ENCODE measurements around the gene DMWD.
A peak's percentile ranks its signal among the peaks of the same experiment; 100 is the strongest.

Gene DMWD, protein sequence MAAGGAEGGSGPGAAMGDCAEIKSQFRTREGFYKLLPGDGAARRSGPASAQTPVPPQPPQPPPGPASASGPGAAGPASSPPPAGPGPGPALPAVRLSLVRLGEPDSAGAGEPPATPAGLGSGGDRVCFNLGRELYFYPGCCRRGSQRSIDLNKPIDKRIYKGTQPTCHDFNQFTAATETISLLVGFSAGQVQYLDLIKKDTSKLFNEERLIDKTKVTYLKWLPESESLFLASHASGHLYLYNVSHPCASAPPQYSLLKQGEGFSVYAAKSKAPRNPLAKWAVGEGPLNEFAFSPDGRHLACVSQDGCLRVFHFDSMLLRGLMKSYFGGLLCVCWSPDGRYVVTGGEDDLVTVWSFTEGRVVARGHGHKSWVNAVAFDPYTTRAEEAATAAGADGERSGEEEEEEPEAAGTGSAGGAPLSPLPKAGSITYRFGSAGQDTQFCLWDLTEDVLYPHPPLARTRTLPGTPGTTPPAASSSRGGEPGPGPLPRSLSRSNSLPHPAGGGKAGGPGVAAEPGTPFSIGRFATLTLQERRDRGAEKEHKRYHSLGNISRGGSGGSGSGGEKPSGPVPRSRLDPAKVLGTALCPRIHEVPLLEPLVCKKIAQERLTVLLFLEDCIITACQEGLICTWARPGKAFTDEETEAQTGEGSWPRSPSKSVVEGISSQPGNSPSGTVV

DNA sequence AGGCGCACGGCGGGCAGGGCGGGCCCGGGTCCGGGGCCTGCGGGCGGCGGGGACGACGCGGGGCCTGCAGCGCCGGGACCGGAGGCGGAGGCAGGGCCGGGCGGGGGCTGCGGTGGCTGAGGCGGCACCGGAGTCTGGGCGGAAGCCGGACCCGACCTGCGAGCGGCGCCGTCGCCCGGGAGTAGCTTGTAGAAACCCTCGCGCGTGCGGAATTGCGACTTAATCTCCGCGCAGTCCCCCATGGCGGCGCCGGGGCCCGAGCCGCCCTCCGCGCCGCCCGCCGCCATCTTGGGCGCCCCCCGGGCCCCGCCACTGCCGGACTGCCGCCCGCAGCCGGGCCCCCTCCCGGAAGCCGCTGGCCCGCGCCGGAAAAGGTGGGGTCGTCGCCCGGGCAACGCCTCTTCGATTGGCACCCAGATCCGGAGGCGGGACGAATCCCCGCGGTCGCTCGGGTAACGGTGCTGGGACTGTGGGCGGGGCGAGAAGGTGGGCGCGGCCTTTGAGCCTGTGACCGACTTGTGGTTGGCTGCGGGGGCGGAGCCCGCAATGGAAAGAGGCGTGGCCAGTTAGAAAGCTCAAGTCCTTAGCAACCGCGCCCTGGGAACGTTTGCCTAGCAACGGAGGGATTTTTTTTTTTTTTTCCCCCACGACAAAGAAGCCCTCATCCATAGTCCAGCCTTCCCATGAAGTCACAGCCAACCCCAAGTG lies at the start of gene DMWD:
DMWD (minus strand) TSS at position 376 of the 708 bp plus-strand sequence; CDS start at position 287, 89 bp downstream.
- peaks cover 6% of the 10 kb centered on the region for H3K27me3 Mint-ChIP-seq
- peak within 1 kb of the TSS; percentile 92 for H3K4me3 Mint-ChIP-seq
- peak within 1 kb of the TSS; percentile 88 for H3K27ac Mint-ChIP-seq
- H3K9me3 Mint-ChIP-seq = no peaks in the 10 kb centered on the region
- peaks cover 38% of the 10 kb centered on the region for H3K4me1 Mint-ChIP-seq
- H3K36me3 Mint-ChIP-seq = peaks cover 13% of the 10 kb centered on the region

GRCh38 chr19:45842198-45842597 lies 49.6 kb upstream of the DMWD start:
- H3K36me3 Mint-ChIP-seq = peaks cover 16% of the 10 kb centered on the region
- H3K4me1 Mint-ChIP-seq = peaks cover 4% of the 10 kb centered on the region
- H3K9me3 Mint-ChIP-seq = no peaks in the 10 kb centered on the region
- no peak overlapping the region for H3K27ac Mint-ChIP-seq
- H3K4me3 Mint-ChIP-seq = no peak overlapping the region
- H3K27me3 Mint-ChIP-seq = no peaks in the 10 kb centered on the region

DNA sequence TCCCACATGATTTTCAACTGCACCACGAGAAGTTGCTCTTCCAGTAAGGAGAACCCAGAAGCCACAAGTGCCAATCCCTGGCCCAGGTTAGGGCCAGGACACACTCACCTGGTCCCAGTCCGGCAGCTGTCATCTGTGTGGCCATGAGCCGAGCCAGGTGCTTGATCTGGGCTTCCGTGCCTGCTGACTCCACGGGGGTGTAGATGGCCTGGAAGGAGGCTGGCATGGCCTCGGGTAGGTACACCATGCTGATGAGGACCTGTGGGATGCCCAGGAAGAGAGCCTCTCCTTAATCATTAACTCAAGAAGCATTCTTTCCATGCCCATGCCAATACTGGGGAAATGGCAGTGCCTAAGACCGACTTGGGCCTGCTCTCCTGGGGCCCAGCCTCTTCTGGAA lies 42.3 kb upstream of the DMWD start:
- H3K9me3 Mint-ChIP-seq = no peaks in the 10 kb centered on the region
- peaks cover 24% of the 10 kb centered on the region for H3K36me3 Mint-ChIP-seq

GRCh38 chr19:45828945-45829344 lies 36.3 kb upstream of the DMWD start:
- Mint-ChIP-seq H3K27ac (peak overlapping the region; percentile 41), H3K27me3 (no peaks in the 10 kb centered on the region), H3K4me3 (no peak overlapping the region), H3K9me3 (no peaks in the 10 kb centered on the region), H3K36me3 (peaks cover 17% of the 10 kb centered on the region), H3K4me1 (peaks cover 3% of the 10 kb centered on the region)

More for the DNA sequence above, 42.3 kb upstream of the DMWD start:
- Mint-ChIP-seq H3K27me3 (no peaks in the 10 kb centered on the region), H3K4me1 (no peaks in the 10 kb centered on the region), H3K4me3 (no peak overlapping the region), H3K27ac (no peak overlapping the region)

DNA sequence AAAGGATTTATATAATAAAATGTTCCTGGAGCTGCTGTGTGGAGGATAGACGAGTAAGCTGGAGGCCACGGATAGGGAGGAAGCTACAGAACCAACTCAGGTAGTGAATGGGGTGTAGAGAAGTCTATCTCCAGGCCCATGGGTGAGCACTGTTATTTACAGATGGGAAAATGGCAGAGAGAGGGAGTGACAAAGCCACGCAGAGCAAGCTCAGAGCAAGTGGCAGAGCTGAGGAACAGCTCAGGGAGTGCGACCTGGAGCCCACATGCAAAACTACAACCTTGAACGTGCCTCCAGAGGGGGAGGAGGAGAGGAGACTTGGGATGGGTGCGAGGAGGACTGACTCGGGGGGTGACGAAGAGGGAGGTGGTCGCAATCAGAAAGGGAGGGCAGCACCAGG lies 35.9 kb upstream of the DMWD start:
- Mint-ChIP-seq H3K36me3 (peaks cover 17% of the 10 kb centered on the region), H3K4me3 (no peak overlapping the region), H3K27ac (no peak overlapping the region), H3K4me1 (peaks cover 3% of the 10 kb centered on the region), H3K27me3 (no peaks in the 10 kb centered on the region), H3K9me3 (no peaks in the 10 kb centered on the region)

GRCh38 chr19:45827459-45828093 lies 34.9 kb upstream of the DMWD start:
- Mint-ChIP-seq H3K4me3 (no peak overlapping the region), H3K36me3 (peaks cover 17% of the 10 kb centered on the region), H3K27ac (no peak overlapping the region), H3K27me3 (no peaks in the 10 kb centered on the region), H3K4me1 (peaks cover 3% of the 10 kb centered on the region), H3K9me3 (no peaks in the 10 kb centered on the region)

DNA sequence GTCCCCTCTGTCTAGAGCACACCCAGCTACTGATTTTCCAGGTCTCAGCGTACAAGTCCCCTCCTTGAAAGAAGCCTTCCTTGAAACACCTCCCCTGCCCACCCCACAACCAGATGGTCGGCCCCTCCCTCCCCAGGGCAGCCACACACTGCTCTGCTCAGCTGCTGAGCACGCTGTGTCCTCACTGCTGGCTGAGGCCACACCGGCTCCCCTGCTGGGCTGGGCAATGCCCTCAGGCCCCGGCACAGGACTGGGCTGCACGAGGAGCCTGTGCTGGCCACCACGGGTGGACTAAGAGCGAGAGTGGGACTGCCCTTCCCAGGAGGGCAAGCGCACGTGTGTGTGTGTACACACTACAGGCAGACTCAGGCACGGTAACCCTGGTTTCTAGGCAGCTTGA lies 34.3 kb upstream of the DMWD start:
- Mint-ChIP-seq H3K9me3 (no peaks in the 10 kb centered on the region), H3K27ac (no peak overlapping the region), H3K4me1 (peaks cover 3% of the 10 kb centered on the region), H3K36me3 (peaks cover 17% of the 10 kb centered on the region), H3K4me3 (no peak overlapping the region), H3K27me3 (no peaks in the 10 kb centered on the region)

GRCh38 chr19:45825917-45826893 lies 33.6 kb upstream of the DMWD start:
- no peak overlapping the region for H3K27ac Mint-ChIP-seq
- no peaks in the 10 kb centered on the region for H3K27me3 Mint-ChIP-seq
- peaks cover 3% of the 10 kb centered on the region for H3K4me1 Mint-ChIP-seq
- H3K9me3 Mint-ChIP-seq = no peaks in the 10 kb centered on the region
- peaks cover 15% of the 10 kb centered on the region for H3K36me3 Mint-ChIP-seq
- H3K4me3 Mint-ChIP-seq = no peak overlapping the region

GRCh38 chr19:45825263-45825605 lies 32.6 kb upstream of the DMWD start:
- Mint-ChIP-seq H3K4me3 (no peak overlapping the region), H3K27me3 (no peaks in the 10 kb centered on the region), H3K9me3 (no peaks in the 10 kb centered on the region), H3K36me3 (peaks cover 14% of the 10 kb centered on the region), H3K27ac (no peak overlapping the region), H3K4me1 (peaks cover 3% of the 10 kb centered on the region)

DNA sequence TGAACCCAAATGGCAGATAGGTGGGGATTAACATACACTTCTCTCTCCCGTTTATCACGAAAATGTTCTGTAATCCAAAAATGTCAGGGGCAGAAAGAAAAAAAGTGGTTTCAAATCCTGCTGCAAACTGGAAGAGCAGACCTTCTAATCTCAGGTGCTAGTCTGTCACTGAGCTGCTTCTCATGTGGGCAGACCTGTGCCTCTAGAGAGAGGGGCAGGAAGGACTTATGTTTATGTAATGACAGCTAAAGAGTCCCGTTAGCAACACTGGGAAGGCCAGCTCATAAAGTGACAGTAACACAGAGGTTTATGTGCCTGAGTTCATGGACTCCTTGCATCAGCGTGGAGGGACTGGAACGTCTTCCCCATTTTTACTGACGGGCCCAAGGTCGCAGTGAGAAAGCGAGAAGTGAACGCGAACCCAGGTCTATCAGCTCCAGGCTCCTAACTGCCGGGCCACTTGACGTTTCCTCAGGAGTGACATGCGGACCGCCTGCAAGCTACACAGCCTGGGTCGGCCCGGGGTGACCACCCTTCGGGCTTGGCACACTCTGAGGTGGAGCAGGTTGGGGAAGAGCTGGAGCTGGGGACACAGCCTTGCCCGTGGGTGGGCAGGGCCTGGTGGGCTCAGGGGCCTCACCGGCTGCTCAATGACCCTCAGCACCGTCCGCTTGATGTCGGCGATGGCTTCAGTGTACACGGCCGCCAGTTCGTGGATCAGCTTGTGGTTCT lies 32.1 kb upstream of the DMWD start:
- peaks cover 12% of the 10 kb centered on the region for H3K36me3 Mint-ChIP-seq
- H3K27ac Mint-ChIP-seq = no peak overlapping the region

DNA sequence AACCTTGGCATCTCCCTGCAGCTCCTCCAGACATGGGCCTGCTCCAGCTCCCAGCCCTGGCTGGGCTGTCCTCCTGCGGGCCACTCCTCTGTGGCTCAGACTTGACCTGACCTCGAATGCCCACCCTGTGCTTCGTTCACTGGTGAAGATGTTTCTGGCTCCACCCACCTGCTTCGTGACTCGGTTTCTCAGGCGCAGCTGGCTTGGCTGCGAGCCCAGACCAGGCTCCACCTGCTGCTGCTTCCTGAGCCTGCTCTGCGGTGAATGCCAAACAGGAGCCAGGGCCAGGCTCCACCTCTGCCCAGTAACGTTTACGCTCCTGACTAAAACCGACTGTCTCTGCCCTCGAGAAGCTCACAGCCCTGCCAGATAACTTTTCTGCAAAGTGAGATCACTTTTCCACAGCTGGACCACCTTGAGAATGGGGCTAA lies 31.4 kb upstream of the DMWD start:
- H3K4me3 Mint-ChIP-seq = no peak overlapping the region
- H3K36me3 Mint-ChIP-seq = peaks cover 12% of the 10 kb centered on the region
- H3K27me3 Mint-ChIP-seq = no peaks in the 10 kb centered on the region
- no peaks in the 10 kb centered on the region for H3K9me3 Mint-ChIP-seq
- no peak overlapping the region for H3K27ac Mint-ChIP-seq
- peaks cover 3% of the 10 kb centered on the region for H3K4me1 Mint-ChIP-seq

More for the DNA sequence above, 32.1 kb upstream of the DMWD start:
- H3K4me3 Mint-ChIP-seq = no peak overlapping the region
- no peaks in the 10 kb centered on the region for H3K9me3 Mint-ChIP-seq
- peaks cover 3% of the 10 kb centered on the region for H3K4me1 Mint-ChIP-seq
- no peaks in the 10 kb centered on the region for H3K27me3 Mint-ChIP-seq

DNA sequence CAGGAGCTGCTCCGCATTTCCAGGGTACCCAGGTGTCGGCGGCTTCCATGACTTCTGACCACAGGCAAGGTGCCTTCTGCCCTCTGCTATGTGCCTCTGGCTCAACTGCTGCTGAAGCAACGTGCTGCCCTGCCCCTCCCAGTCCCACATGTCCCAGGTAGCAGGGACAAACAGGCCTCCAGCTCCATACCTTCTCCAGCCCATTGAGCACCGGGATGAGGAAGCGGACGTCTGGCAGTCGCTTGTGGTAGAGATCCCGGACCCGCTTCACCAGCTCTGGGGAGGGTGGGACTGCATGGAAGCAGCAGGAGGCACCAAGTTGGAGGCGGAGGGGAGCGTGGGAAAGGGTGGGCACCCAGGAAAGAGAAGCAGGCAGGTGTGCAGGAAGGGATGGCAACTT lies 30.5 kb upstream of the DMWD start:
- Mint-ChIP-seq H3K9me3 (no peaks in the 10 kb centered on the region), H3K27me3 (no peaks in the 10 kb centered on the region), H3K36me3 (peaks cover 7% of the 10 kb centered on the region), H3K4me1 (peaks cover 3% of the 10 kb centered on the region), H3K27ac (no peak overlapping the region), H3K4me3 (no peak overlapping the region)

DNA sequence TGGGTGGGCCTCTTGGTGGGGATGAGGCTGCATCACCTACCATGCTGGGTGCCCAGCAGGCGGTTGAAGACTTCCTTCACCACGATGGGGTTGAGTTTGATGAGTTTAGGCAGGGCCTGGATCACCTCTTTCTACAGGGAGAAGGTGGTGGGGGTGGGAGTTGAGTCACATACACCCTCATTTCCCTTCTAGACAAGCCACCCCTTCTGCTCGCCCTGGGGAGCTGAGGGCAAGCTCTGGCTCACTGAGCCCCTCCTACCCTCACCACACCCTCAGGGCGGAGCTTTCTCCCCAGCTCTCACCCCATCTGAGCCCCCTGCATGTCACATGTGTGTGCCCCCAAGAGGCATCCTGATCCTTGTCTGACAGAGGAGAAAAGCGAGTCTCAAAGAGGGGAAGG lies 30.1 kb upstream of the DMWD start:
- Mint-ChIP-seq H3K9me3 (no peaks in the 10 kb centered on the region), H3K27me3 (no peaks in the 10 kb centered on the region), H3K36me3 (peaks cover 5% of the 10 kb centered on the region), H3K4me1 (peaks cover 3% of the 10 kb centered on the region), H3K27ac (no peak overlapping the region), H3K4me3 (no peak overlapping the region)

DNA sequence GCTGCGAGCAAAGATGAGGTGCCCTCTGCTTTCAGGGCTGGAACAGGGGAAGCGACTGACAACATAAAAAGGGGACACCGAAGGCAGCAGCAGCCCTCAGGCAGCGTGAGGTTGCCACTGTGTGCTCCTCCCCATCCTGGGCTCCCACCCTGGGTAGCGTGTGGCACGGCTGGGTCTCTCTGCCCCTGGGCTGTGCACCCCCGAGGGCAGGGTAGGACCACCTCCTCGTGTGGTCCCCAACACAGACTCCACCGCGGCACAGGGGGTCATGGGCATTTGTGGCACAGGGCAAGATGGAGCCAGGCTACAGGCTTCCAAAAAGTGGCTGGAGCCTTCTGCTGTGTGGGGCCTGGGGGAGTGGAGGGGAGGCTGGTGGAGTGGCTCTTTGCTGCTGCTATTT lies 28.9 kb upstream of the DMWD start:
- peaks cover 5% of the 10 kb centered on the region for H3K36me3 Mint-ChIP-seq
- no peak overlapping the region for H3K27ac Mint-ChIP-seq
- no peak overlapping the region for H3K4me3 Mint-ChIP-seq
- H3K27me3 Mint-ChIP-seq = no peaks in the 10 kb centered on the region
- H3K9me3 Mint-ChIP-seq = no peaks in the 10 kb centered on the region
- H3K4me1 Mint-ChIP-seq = peaks cover 6% of the 10 kb centered on the region

All from activated naive CD4-positive, alpha-beta T cell treated with anti-CD3 and anti-CD28 coated beads, Interleukin-2, amount 50 U/mL, for 24 hours (primary cell).